Left ventricle myocardium inferior (tissue), 1 donor: ENCODE results near the gene GPRC5D. TPM values are rescaled to one million over a fixed set of nuclear protein-coding genes. Genes with fewer than 3 reads are reported as not detected.

Experiments used
- DNase-seq: peaks from one replicate; pipeline ENCODE4 v3.0.0-alpha.2; 2020
- H3K27ac ChIP-seq: fragments of 200-600 bp; replicated peaks from 2 replicates; pipeline ENCODE4 v1.8.0; 2021
- H3K27me3 ChIP-seq: fragments of 200-600 bp; 2 replicates; pipeline ENCODE4 v1.8.0; 2021; ENCODE audit warnings: low read depth
- H3K36me3 ChIP-seq: fragments of 200-600 bp; 2 replicates; pipeline ENCODE4 v1.8.0; 2021
- H3K4me1 ChIP-seq: fragments of 200-600 bp; 2 replicates; pipeline ENCODE4 v1.8.0; 2021
- H3K4me3 ChIP-seq: fragments of 200-600 bp; 2 replicates; pipeline ENCODE4 v1.8.0; 2021; ENCODE audit warnings: mild to moderate bottlenecking, moderate library complexity
- H3K9me3 ChIP-seq: fragments of 200-600 bp; replicated peaks from 2 replicates; pipeline ENCODE4 v1.8.0; 2021
- intact Hi-C: fragments of 100-400 bp; cut with micrococcal nuclease; formaldehyde crosslinking; loops from one replicate; pipeline ENCODE4 v1.11.0; 2022
- total RNA-seq: library from RNA; stranded (reverse); fragmentation: NEBNext Ultra II Directional; extraction: Animal tissue kit (Norgen Biotek cat#: 25700); gene quantifications from one replicate; pipeline ENCODE4 v1.2.1, GENCODE V29; 2021
- TF ChIP-seq, protein P1 (sequence below): fragments of 200-600 bp; IDR thresholded peaks from 2 replicates; pipeline ENCODE4 v1.8.0; 2021; ENCODE audit warnings: antibody characterized with exemption, mild to moderate bottlenecking, borderline replicate concordance
- donor health status: DM: no; HTN: yes; CAD: no; lungs with severe emphysema.

The GPRC5D gene
- total RNA-seq, 1 donor from 2014 or later = not detected

DNA sequence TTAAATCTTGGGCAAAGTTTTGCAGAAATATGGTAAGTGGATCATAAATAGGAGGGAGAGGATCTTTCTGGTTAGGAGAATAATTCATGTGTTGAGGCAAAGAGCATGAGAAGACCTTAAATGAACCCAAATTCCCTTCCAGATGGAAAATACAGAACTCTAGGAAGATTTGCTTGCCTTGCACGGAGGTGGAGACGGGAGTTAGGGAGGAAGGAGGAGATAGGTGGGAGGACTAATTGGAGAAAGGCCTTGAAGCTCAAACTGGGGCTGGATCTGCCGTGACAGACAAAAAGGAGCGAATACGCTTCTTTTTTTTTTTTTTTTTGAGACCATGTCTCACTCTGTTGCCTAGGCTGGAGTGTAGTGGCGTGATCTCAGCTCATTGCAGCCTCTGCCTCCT lies 54.7 kb downstream of the GPRC5D start:
- TF ChIP-seq, protein P1, sequence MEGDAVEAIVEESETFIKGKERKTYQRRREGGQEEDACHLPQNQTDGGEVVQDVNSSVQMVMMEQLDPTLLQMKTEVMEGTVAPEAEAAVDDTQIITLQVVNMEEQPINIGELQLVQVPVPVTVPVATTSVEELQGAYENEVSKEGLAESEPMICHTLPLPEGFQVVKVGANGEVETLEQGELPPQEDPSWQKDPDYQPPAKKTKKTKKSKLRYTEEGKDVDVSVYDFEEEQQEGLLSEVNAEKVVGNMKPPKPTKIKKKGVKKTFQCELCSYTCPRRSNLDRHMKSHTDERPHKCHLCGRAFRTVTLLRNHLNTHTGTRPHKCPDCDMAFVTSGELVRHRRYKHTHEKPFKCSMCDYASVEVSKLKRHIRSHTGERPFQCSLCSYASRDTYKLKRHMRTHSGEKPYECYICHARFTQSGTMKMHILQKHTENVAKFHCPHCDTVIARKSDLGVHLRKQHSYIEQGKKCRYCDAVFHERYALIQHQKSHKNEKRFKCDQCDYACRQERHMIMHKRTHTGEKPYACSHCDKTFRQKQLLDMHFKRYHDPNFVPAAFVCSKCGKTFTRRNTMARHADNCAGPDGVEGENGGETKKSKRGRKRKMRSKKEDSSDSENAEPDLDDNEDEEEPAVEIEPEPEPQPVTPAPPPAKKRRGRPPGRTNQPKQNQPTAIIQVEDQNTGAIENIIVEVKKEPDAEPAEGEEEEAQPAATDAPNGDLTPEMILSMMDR = no peak
- Histone ChIP-seq H3K4me3 (no peak overlapping the region), H3K36me3 (no peaks in the 10 kb centered on the region), H3K4me1 (no peaks in the 10 kb centered on the region), H3K27me3 (peaks cover 59% of the 10 kb centered on the region), H3K27ac (no peak overlapping the region), H3K9me3 (no peaks in the 10 kb centered on the region)
- intact Hi-C loops = no loop called here
- no peak for DNase-seq

DNA sequence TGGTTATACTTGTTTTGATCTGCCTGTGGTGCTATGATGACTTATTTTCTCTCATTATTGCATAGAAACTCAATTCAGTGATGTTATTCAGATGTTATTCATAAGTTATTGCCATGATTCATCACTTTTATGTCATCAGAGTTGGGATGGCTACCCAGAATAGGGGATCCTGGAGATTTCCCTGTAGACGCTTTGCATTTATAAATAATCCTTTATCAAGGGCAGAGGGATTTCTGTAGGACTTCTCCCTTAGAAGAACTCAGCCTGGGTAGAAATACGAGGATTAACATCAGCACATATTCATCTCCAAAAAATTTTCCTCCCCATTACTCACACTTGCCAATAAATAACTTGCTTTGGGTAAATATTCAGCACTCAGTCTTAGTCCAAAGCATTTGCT lies 55.7 kb downstream of the GPRC5D start:
- Histone ChIP-seq H3K4me3 (no peak overlapping the region), H3K27me3 (peaks cover 67% of the 10 kb centered on the region), H3K27ac (no peak overlapping the region), H3K36me3 (no peaks in the 10 kb centered on the region), H3K9me3 (no peaks in the 10 kb centered on the region), H3K4me1 (peaks cover 7% of the 10 kb centered on the region)
- TF ChIP-seq, protein P1 = no peak
- DNase-seq = no peak
- intact Hi-C loops = no loop called here

- TF ChIP-seq, protein P1 = no peak
- peaks cover 72% of the 10 kb centered on the region for H3K27me3 ChIP-seq
- no peaks in the 10 kb centered on the region for H3K36me3 ChIP-seq
- no peaks in the 10 kb centered on the region for H3K9me3 ChIP-seq
- peaks cover 16% of the 10 kb centered on the region for H3K4me1 ChIP-seq
- no peak overlapping the region for H3K27ac ChIP-seq
- no peak for DNase-seq
- no peak overlapping the region for H3K4me3 ChIP-seq
- intact Hi-C loops = no loop called here
Observed at GRCh38 chr12:12893438-12893837, 58.5 kb downstream of the GPRC5D start.

DNA sequence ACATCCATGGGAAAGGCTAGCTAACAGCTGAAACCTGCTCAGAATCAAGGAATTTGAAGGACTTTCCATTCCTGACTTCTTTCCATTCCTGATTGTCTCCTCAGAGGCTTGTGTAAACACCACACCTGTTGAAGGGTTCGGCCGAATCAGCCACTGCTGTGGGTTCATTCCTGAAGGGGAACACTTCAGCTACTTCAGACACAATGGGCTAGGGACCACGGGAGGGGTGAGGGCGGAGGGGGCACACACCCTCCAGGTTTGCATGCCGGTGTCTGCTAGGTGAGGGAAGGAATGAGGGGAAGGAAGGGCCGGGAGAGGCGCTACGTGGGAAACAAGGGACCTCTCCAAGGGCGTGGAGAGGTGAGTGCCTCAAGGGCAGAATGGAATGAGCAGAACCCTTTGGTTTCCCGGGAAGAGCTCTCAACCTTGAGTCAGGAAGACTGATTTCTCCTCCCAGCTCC lies 59.3 kb downstream of the GPRC5D start:
- TF ChIP-seq, protein P1 = no peak
- intact Hi-C loops = no loop called here
- Histone ChIP-seq H3K27ac (no peak overlapping the region), H3K4me3 (peak overlapping the region; percentile 67), H3K36me3 (no peaks in the 10 kb centered on the region), H3K27me3 (peaks cover 74% of the 10 kb centered on the region), H3K9me3 (no peaks in the 10 kb centered on the region), H3K4me1 (peaks cover 16% of the 10 kb centered on the region)
- DNase-seq = no peak

DNA sequence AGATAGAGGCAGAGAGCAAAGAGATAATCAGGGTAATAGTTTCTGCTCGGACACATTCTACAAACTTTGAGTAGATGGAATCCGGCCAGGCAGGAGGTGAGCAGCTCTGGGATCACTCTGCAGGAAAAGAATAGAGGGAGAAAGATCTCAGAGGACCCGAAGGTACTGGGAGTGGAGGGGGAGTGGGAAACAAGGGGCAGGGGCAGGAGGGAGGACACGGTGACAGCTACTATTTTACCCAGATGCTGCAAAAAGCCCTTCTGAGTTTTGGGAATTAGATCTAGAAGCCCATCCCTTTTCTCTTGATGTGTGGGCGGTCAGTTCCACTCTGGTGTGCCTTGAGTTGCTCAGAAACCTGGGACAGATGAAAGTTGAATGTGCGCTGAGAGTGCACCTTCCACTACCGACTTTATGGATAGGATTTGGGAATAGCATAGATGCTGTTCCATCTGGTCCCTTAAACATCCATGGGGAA lies 60.1 kb downstream of the GPRC5D start:
- intact Hi-C loops = no loop called here
- Histone ChIP-seq H3K4me1 (peaks cover 16% of the 10 kb centered on the region), H3K9me3 (no peaks in the 10 kb centered on the region), H3K27me3 (peaks cover 80% of the 10 kb centered on the region), H3K36me3 (no peaks in the 10 kb centered on the region), H3K27ac (peak overlapping the region; percentile 47), H3K4me3 (peak overlapping the region; percentile 67)
- TF ChIP-seq, protein P1 = no peak
- no peak for DNase-seq
